GM10248 (cell line): ENCODE measurements around the gene CEP85L.

Source experiments
- CTCF ChIA-PET: fragments of 300-600 bp; sonication (Branson Sonifier 250); formaldehyde crosslinking; extraction: SDS; loops from one replicate; lab custom pipeline; 2021; ENCODE audit warnings: antibody characterized with exemption; lab: Yijun Ruan, JAX
- POLR2A ChIA-PET: fragments of 350-650 bp; sonication (Branson Sonifier 250); formaldehyde crosslinking; extraction: SDS; loops from one replicate; lab custom pipeline; 2020; ENCODE audit warnings: antibody characterized with exemption; lab: Yijun Ruan, JAX
- DNase-seq: peaks from one replicate; pipeline ENCODE4 v3.0.0; 2012; ENCODE audit errors: extremely low spot score
- TF ChIP-seq, protein P1 (sequence below): IDR thresholded peaks from 2 replicates; pipeline ENCODE4 v1.5.1; 2012; ENCODE audit warnings: mild to moderate bottlenecking, low read depth; ENCODE audit errors: extremely low read depth, missing control alignments, control extremely low read depth

Gene CEP85L

DNA sequence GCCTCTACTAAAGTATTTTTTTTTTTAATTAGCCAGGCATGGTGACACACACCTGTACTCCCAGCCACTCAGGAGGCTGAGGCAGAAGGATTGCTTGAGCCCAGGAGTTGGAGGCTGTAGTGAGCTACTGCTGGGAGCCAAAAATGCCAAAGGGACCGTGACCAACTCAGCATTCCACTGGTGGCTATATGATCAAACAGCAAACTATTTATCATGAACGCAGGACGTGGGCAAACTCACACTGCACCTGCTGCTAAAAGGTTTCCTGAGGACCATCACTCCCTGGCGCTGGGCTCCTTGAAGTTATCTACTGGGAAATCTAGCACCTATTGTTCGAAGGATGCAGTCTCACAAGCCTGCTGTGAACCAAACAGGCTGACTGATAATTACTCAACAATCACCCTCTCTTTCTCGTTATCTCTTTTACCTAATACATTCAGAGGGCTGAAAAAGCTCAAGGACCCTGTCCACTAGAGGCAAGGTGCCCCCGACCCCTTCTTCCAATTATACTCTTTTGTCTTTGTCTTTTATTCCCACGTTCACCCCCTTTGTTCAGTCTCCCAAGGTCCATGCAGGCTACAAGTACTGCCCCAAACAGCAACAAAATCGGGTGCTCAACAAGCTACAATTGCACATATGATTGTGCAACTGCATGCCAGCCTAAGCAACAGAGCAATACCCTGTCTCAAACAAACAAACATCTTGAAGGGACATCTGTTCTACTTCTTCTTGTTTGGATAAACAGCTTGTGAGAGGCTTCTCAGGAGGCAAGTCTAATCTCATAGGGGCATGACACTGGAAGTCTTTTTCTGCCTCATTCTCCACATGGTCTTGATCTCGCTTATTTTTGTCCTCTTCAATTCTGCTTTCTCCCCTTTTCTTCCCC is 151.0 kb downstream of the CEP85L start:
- ChIA-PET CTCF (interaction anchor here (0.9 to 2.2 kb wide), 3 partner anchors 9 to 12 kb away, joined by 3 to 6 read pairs (median 3); no protein-coding TSS in a partner anchor), POLR2A (no interaction called here)
- DNase-seq: no peak
- TF ChIP-seq, protein P1, sequence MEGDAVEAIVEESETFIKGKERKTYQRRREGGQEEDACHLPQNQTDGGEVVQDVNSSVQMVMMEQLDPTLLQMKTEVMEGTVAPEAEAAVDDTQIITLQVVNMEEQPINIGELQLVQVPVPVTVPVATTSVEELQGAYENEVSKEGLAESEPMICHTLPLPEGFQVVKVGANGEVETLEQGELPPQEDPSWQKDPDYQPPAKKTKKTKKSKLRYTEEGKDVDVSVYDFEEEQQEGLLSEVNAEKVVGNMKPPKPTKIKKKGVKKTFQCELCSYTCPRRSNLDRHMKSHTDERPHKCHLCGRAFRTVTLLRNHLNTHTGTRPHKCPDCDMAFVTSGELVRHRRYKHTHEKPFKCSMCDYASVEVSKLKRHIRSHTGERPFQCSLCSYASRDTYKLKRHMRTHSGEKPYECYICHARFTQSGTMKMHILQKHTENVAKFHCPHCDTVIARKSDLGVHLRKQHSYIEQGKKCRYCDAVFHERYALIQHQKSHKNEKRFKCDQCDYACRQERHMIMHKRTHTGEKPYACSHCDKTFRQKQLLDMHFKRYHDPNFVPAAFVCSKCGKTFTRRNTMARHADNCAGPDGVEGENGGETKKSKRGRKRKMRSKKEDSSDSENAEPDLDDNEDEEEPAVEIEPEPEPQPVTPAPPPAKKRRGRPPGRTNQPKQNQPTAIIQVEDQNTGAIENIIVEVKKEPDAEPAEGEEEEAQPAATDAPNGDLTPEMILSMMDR: no peak

- POLR2A ChIA-PET: no interaction called here
- DNase-seq: no peak
- TF ChIP-seq, protein P1: no peak
- CTCF ChIA-PET: no interaction called here
Measured at GRCh38 chr6:118495485-118496280, 155.7 kb downstream of the CEP85L start.

DNA sequence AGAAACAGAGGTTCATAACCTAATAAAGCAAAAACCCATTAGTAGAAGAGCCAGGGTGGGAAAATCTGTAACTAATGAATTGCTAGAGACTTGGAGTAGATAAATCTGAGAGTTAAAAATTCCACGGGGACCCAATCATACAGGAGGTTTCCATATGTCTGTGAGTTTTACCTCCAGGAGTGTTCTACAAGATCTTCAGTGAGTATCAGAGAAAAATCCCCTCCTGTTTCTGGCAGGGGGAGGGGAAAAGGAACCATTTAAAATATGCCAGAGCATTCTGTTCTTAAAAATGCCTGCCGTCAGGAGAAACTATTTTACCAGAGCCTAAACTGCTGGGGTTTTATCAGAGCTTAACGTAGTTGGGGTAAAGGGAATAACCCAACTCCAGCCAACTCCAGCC is 157.3 kb downstream of the CEP85L start:
- ChIA-PET CTCF (no interaction called here), POLR2A (no interaction called here)
- DNase-seq: no peak
- TF ChIP-seq, protein P1: no peak

DNA sequence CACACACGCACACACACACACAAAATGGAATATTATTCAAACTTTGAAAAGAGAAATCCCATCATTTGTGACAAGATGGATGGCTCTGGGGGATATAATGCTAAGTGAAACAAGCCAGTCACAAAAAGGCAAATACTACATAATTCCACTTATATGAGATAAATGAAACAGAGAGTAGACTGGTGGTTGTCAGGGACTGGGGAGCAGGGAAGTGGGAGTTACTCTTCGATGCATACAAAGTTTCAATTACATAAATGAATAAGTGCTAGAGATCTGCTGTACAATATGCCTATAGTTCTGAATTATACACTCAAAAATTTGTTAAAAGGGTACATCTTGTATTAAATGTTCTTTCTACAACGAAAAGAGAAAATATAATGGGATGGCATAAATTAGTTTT is 161.4 kb downstream of the CEP85L start:
- no peak for DNase-seq
- CTCF ChIA-PET: interaction anchor here (1.5 kb wide), 1 partner anchor 10 kb away, joined by 3 read pairs; no protein-coding TSS in a partner anchor
- TF ChIP-seq, protein P1: no peak
- POLR2A ChIA-PET: no interaction called here

- CTCF ChIA-PET: interaction anchor here (0.9 to 1.1 kb wide), 2 partner anchors 24 to 56 kb away, joined by 3 read pairs; no protein-coding TSS in a partner anchor
- TF ChIP-seq, protein P1: no peak
- POLR2A ChIA-PET: no interaction called here
- no peak for DNase-seq
Measured at GRCh38 chr6:118488631-118489030, 162.8 kb downstream of the CEP85L start.
